HepG2 (cell line): ENCODE results near the gene MREG. TPM values are rescaled to one million over a fixed set of nuclear protein-coding genes. Genes with fewer than 3 reads are reported as not detected.

ENCODE experiments used
- ATAC-seq: fragments of 200-7000 bp; cut with Tn5 transposase; 3 replicates; pipeline ENCODE4 v1.9.1; 2020; ENCODE audit warnings: mild to moderate bottlenecking, moderate library complexity
- BruUV-seq: library from RNA; stranded (reverse); fragments of 400-500 nt; replicated peaks from 2 replicates; lab custom pipeline; 2021; lab: Mats Ljungman, UMichigan
- CTCF ChIA-PET: fragments of 300-600 bp; formaldehyde crosslinking; extraction: SDS; loops from one replicate; lab custom pipeline; 2021; ENCODE audit warnings: low total read pairs, inconsistent platforms, low intra/inter-chr PET ratio; lab: Yijun Ruan, JAX
- POLR2A ChIA-PET: fragments of 350-600 bp; sonication (Branson Sonifier 250); formaldehyde crosslinking; loops from one replicate; lab custom pipeline; 2020; ENCODE audit warnings: antibody characterized with exemption, inconsistent platforms; lab: Yijun Ruan, JAX
- DNase-seq: peaks from one replicate; pipeline ENCODE4 v3.0.0-alpha.2; 2015; ENCODE audit warnings: low spot score
- FAIRE-seq: peaks from 3 replicates; lab custom pipeline; 2011; peaks lifted over from hg19 to GRCh38; lab: Jason Lieb, UNC
- H2AFZ ChIP-seq: one replicate; pipeline ENCODE4 v1.6.1; 2011; ENCODE audit warnings: low read length, inconsistent platforms
- H3K27ac ChIP-seq: fragments of 300-600 bp; 3 replicates; pipeline ENCODE4 v1.8.0; 2011; ENCODE audit warnings: mixed run types, mild to moderate bottlenecking, mixed read lengths, low read length, inconsistent platforms; ENCODE audit not compliant: insufficient read depth; ENCODE audit errors: extremely low read length
- H3K27me3 ChIP-seq, 2 experiments: fragments of 200-600 bp in 1 of 2; 2 replicates in 1 of 2; 3 replicates in 1 of 2; pipeline versions ENCODE4 v1.6.0 to v1.8.0; 2011; ENCODE audit warnings: low read length in 2 of 2, mild to moderate bottlenecking in 2 of 2, moderate library complexity in 2 of 2, inconsistent platforms in 1 of 2; ENCODE audit not compliant: insufficient read depth in 2 of 2, control insufficient read depth in 1 of 2
- H3K36me3 ChIP-seq, 2 experiments: fragments of 200-600 bp in 1 of 2; replicated peaks in 1 of 2; 2 replicates in 1 of 2; 3 replicates in 1 of 2; pipeline versions ENCODE4 v1.5.1 to v1.8.0; 2011; ENCODE audit warnings: low read length in 2 of 2, inconsistent platforms in 1 of 2; ENCODE audit not compliant: insufficient read depth in 2 of 2, control insufficient read depth in 1 of 2
- H3K4me1 ChIP-seq: 2 replicates; pipeline ENCODE4 v1.5.1; 2012; ENCODE audit warnings: low read length, inconsistent platforms; ENCODE audit not compliant: insufficient read depth
- H3K4me2 ChIP-seq: 2 replicates; pipeline ENCODE4 v1.6.0; 2011; ENCODE audit warnings: low read depth, low read length, inconsistent platforms
- H3K4me3 ChIP-seq, 3 experiments: fragments of 200-600 bp in 1 of 3; sonication (generic), shearing (Covaris generic) in 1 of 3; replicated peaks in 1 of 3; 2 replicates each; pipeline ENCODE4 v1.5.1; 2011 to 2016; ENCODE audit warnings: low read length in 3 of 3, inconsistent platforms in 2 of 3, low read depth in 2 of 3, mild to moderate bottlenecking in 2 of 3, control low read depth in 1 of 3, mixed read lengths in 1 of 3; ENCODE audit not compliant: insufficient read depth in 1 of 3
- H3K79me2 ChIP-seq: one replicate; pipeline ENCODE4 v1.6.1; 2011; ENCODE audit warnings: low read length, inconsistent platforms; ENCODE audit not compliant: insufficient read depth
- H3K9ac ChIP-seq: 2 replicates; pipeline ENCODE4 v1.6.0; 2011; ENCODE audit warnings: mild to moderate bottlenecking, low read depth, low read length, inconsistent platforms; ENCODE audit not compliant: insufficient read depth
- H3K9me3 ChIP-seq: 2 replicates; pipeline ENCODE4 v1.5.1; 2012; ENCODE audit warnings: mild to moderate bottlenecking, low read length
- H4K20me1 ChIP-seq: 2 replicates; pipeline ENCODE4 v1.6.0; 2011; ENCODE audit warnings: inconsistent platforms, mild to moderate bottlenecking, low read length, moderate library complexity; ENCODE audit not compliant: insufficient read depth
- HOMEZ ChIP-seq: IDR thresholded peaks from 2 replicates; pipeline ENCODE4 v1.6.1; 2016; ENCODE audit warnings: low read depth
- MAFK ChIP-seq, 2 experiments: IDR thresholded peaks in 1 of 2; conservative IDR thresholded peaks in 1 of 2; 2 replicates each; pipeline ENCODE4 v1.6.1; 2011; ENCODE audit warnings: improper control_type of control experiment in 2 of 2, low read length in 2 of 2
- ZKSCAN8 ChIP-seq: IDR thresholded peaks from 2 replicates; pipeline ENCODE4 v1.6.1; 2016; ENCODE audit warnings: borderline replicate concordance, missing genetic modification reagents, missing compliant biosample characterization
- ZMAT5 ChIP-seq: sonication (generic); formaldehyde crosslinking; IDR thresholded peaks from 2 replicates; pipeline ENCODE4 v1.5.0; 2020; ENCODE audit warnings: mild to moderate bottlenecking, low read depth, missing genetic modification reagents, borderline replicate concordance
- ZMYM4 ChIP-seq: sonication (generic); formaldehyde crosslinking; IDR thresholded peaks from 2 replicates; pipeline ENCODE4 v1.8.1; 2023; ENCODE audit warnings: mild to moderate bottlenecking, missing genetic modification reagents
- WGBS: methylation state at CpG from one replicate; pipeline ENCODE4 v1.1.6; 2017; ENCODE audit warnings: low lambda C conversion rate; 5-methylcytosine and 5-hydroxymethylcytosine counted together
- in situ Hi-C: cut with HindIII; loops from 2 replicates; pipeline ENCODE4 v1.10.0; 2017; ENCODE audit warnings: low pct_unique_long_range_greater_than_20kb; ENCODE audit not compliant: extremely low pct_ligation_motif_present
- intact Hi-C: fragments of 100-400 bp; cut with micrococcal nuclease; formaldehyde crosslinking; loops from one replicate; pipeline ENCODE4 v1.10.0; 2022; ENCODE audit not compliant: unreplicated experiment
- polyA plus RNA-seq, 8 experiments: library from polyadenylated mRNA; depleted of rRNA in 3 of 8; stranded (reverse) in 7 of 8; unstranded in 1 of 8; fragments of >200 nt; fragmentation: Illumina TruSeq in 4 of 8; extraction: Trizol in 4 of 8; gene quantifications; 2 replicates each; pipeline versions ENCODE4 v1.2.1 to v1.2.3, GENCODE V29; 2011 to 2016; ENCODE audit warnings: low read depth in 4 of 8, missing spikeins in 1 of 8, mixed read lengths in 1 of 8; ENCODE audit not compliant: insufficient read depth in 1 of 8
- total RNA-seq, 5 experiments: library from RNA; depleted of rRNA; stranded (reverse); fragments of >200 nt; fragmentation: Illumina TruSeq; extraction: Trizol; gene quantifications; 2 replicates each; pipeline ENCODE4 v1.2.3, GENCODE V29; 2016; ENCODE audit warnings: low read depth in 1 of 5

The MREG gene
- total and polyA plus RNA-seq, 2 of the 13 experiments (the other 11 are each of a cell fraction or from before 2014, with no cell fraction given) = 7.5 to 23.3 TPM

GRCh38 chr2:215969131-215969841 is 44.1 kb downstream of the MREG start:
- POLR2A ChIA-PET = no interaction called here
- Histone ChIP-seq H3K9ac (no peak overlapping the region), H4K20me1 (no peaks in the 10 kb centered on the region), H3K79me2 (peaks cover 20% of the 10 kb centered on the region), H3K27me3 (no peaks in the 10 kb centered on the region), H3K9me3 (no peaks in the 10 kb centered on the region)
- FAIRE-seq = no peak
- intact Hi-C loops (loop anchor here (5.0 kb wide), 1 partner anchor 43 kb away; the partner anchor contains the start of gene MREG), in situ Hi-C loops (no loop called here)
- DNase-seq = no peak
- BruUV-seq = no TSS peak
- no peak for ATAC-seq
- 95% methylated on average over 6 of the region's 6 CpGs for WGBS
- peak in 1 of 2 experiments; percentile 43; a peak in 2 of 4 replicates for TF ChIP-seq MAFK (conservative IDR thresholded peaks at IDR 0.05 in 1 of 2, IDR thresholded peaks at IDR 0.05 in 1 of 2; ENCODE audit: low read length in 2 of 2)
- TF ChIP-seq HOMEZ (CRISPR knock-in tag) = peak; percentile 41; the same call in 1 of the 2 replicates
- 0 out of 2 replicates have a peak, but pooled peaks have one; percentile 14 for TF ChIP-seq ZMYM4 (CRISPR knock-in tag)
- TF ChIP-seq ZMAT5 = no peak
- TF ChIP-seq ZKSCAN8 = 0 out of 2 replicates have a peak, but pooled peaks have one; percentile 54
- TF ChIP-seq, all 625 proteins: peak for 4
- Histone ChIP-seq H3K4me2 (no peak overlapping the region), H3K4me1 (peaks cover 17% of the 10 kb centered on the region; the same call in 1 of the 2 replicates), H3K27ac (no peak overlapping the region), H2AFZ (no peak overlapping the region), H3K36me3 (peaks cover 12 to 49% of the 10 kb centered on the region in 2 experiments), H3K4me3 (no peak overlapping the region)
- CTCF ChIA-PET = no interaction called here
